ENCODE data around the gene AHRR.

AHRR gene

GRCh38 chr5:424301-425110 lies 103.0 kb downstream of the AHRR start:
- no peak for TF ChIP-seq CTCF (conservative IDR thresholded peaks at IDR 0.05; ENCODE audit: low read depth)
- ChIA-PET CTCF (interaction anchor here (0.6 to 0.9 kb wide), 3 partner anchors 12 to 111 kb away, joined by 3 read pairs; no protein-coding TSS in a partner anchor), POLR2A (ENCODE audit: low non-redundant PET) (no interaction called here)
- no peak for DNase-seq (ENCODE audit: low spot score)
- peak overlapping the region; percentile 84 for H3K27ac ChIP-seq

GRCh38 chr5:425714-426113 lies 104.2 kb downstream of the AHRR start:
- POLR2A ChIA-PET (ENCODE audit: low non-redundant PET) = interaction anchor here (0.5 kb wide), 1 partner anchor 82 kb away, joined by 4 read pairs; no protein-coding TSS in a partner anchor
- no peak overlapping the region for H3K27ac ChIP-seq
- TF ChIP-seq CTCF (conservative IDR thresholded peaks at IDR 0.05; ENCODE audit: low read depth) = no peak
- CTCF ChIA-PET = interaction anchor here (0.6 to 1.1 kb wide), 7 partner anchors 11 to 238 kb away, joined by 3 to 4 read pairs (median 3); no protein-coding TSS in a partner anchor
- no peak for DNase-seq (ENCODE audit: low spot score)

GRCh38 chr5:426392-426976 lies 105.0 kb downstream of the AHRR start:
- TF ChIP-seq CTCF (conservative IDR thresholded peaks at IDR 0.05; ENCODE audit: low read depth) = no peak
- ChIA-PET CTCF (interaction anchor here (0.7 to 1.1 kb wide), 3 partner anchors 88 to 238 kb away, joined by 3 to 4 read pairs (median 3); no protein-coding TSS in a partner anchor), POLR2A (ENCODE audit: low non-redundant PET) (interaction anchor here (0.5 kb wide), 1 partner anchor 83 kb away, joined by 4 read pairs; no protein-coding TSS in a partner anchor)
- H3K27ac ChIP-seq = no peak overlapping the region
- no peak for DNase-seq (ENCODE audit: low spot score)

GRCh38 chr5:427415-428087 lies 106.0 kb downstream of the AHRR start:
- ChIA-PET POLR2A (ENCODE audit: low non-redundant PET) (no interaction called here), CTCF (no interaction called here)
- H3K27ac ChIP-seq = no peak overlapping the region
- no peak for TF ChIP-seq CTCF (conservative IDR thresholded peaks at IDR 0.05; ENCODE audit: low read depth)
- no peak for DNase-seq (ENCODE audit: low spot score)

- TF ChIP-seq CTCF (conservative IDR thresholded peaks at IDR 0.05; ENCODE audit: low read depth) = no peak
- ChIA-PET POLR2A (ENCODE audit: low non-redundant PET) (no interaction called here), CTCF (interaction anchor here (0.6 kb wide), 1 partner anchor 240 kb away, joined by 3 read pairs; no protein-coding TSS in a partner anchor)
- H3K27ac ChIP-seq = no peak overlapping the region; the same call in 1 of the 2 replicates
- no peak for DNase-seq (ENCODE audit: low spot score)
Observed at GRCh38 chr5:428219-428618, 106.7 kb downstream of the AHRR start.
